HG02642 (cell line): ENCODE data around the gene SRGAP1.
"Not testable (repeated sequence)": the region's sequence is repeated elsewhere in the genome, so short reads cannot be mapped to it uniquely, and the experiment has no call there.

ENCODE experiments used
- ATAC-seq: cut with Tn5 transposase; IDR thresholded peaks from one replicate; pipeline ENCODE4 v1.9.1; 2021; ENCODE audit warnings: mild to moderate bottlenecking; ENCODE audit not compliant: unreplicated experiment, poor library complexity

SRGAP1 gene

GRCh38 chr12:64092507-64093196, 248.2 kb downstream of the SRGAP1 start:
- ATAC-seq = no peak

GRCh38 chr12:64093689-64094088, 249.2 kb downstream of the SRGAP1 start:
- ATAC-seq = no peak

GRCh38 chr12:64097366-64098105, 253.0 kb downstream of the SRGAP1 start:
- ATAC-seq = no peak

- no peak for ATAC-seq
Measured at GRCh38 chr12:64098709-64099354, 254.3 kb downstream of the SRGAP1 start.

- no peak for ATAC-seq
Measured at GRCh38 chr12:64099397-64099796, 254.9 kb downstream of the SRGAP1 start.

GRCh38 chr12:64102339-64102738, 257.8 kb downstream of the SRGAP1 start:
- ATAC-seq = no peak

- ATAC-seq = no peak
Measured at GRCh38 chr12:64103825-64104740, 259.6 kb downstream of the SRGAP1 start.

- no peak for ATAC-seq
Measured at GRCh38 chr12:64105026-64105425, 260.5 kb downstream of the SRGAP1 start.

GRCh38 chr12:64107776-64108175, 263.3 kb downstream of the SRGAP1 start:
- no peak for ATAC-seq

- ATAC-seq = no peak
Measured at GRCh38 chr12:64109706-64110105, 265.2 kb downstream of the SRGAP1 start.

- no peak for ATAC-seq
Measured at GRCh38 chr12:64110864-64111263, 266.4 kb downstream of the SRGAP1 start.

GRCh38 chr12:64116969-64117368, 272.5 kb downstream of the SRGAP1 start:
- ATAC-seq = no peak

- no peak for ATAC-seq
Measured at GRCh38 chr12:64120568-64120967, 276.1 kb downstream of the SRGAP1 start.

- ATAC-seq = not testable (repeated sequence)
Measured at GRCh38 chr12:64121086-64121485, 276.6 kb downstream of the SRGAP1 start.

GRCh38 chr12:64122154-64122553, 277.7 kb downstream of the SRGAP1 start:
- ATAC-seq = no peak

- no peak for ATAC-seq
Measured at GRCh38 chr12:64122995-64123394, 278.5 kb downstream of the SRGAP1 start.

- no peak for ATAC-seq
Measured at GRCh38 chr12:64123448-64123847, 278.9 kb downstream of the SRGAP1 start.

GRCh38 chr12:64124511-64125197, 280.2 kb downstream of the SRGAP1 start:
- ATAC-seq = no peak

GRCh38 chr12:64125913-64126312, 281.4 kb downstream of the SRGAP1 start:
- ATAC-seq = no peak

- no peak for ATAC-seq
Measured at GRCh38 chr12:64127811-64128210, 283.3 kb downstream of the SRGAP1 start.
